A673 (cell line): ENCODE measurements around the gene LHPP. TPM values are rescaled to one million over a fixed set of nuclear protein-coding genes. Genes with fewer than 3 reads are reported as not detected.

Experiments used
- Bru-seq: library from RNA; stranded (reverse); fragments of 400-500 nt; gene quantifications from one replicate; lab custom pipeline; 2021; lab: Mats Ljungman, UMichigan
- BruChase-seq, 2 experiments: library from RNA; stranded (reverse); fragments of 400-500 nt; gene quantifications; one replicate each; lab custom pipeline; 2021; lab: Mats Ljungman, UMichigan
- BruUV-seq: library from RNA; stranded (reverse); fragments of 400-500 nt; replicated peaks from 2 replicates; lab custom pipeline; 2021; lab: Mats Ljungman, UMichigan
- CTCF ChIA-PET: fragments of 300-600 bp; sonication (Branson Sonifier 250); formaldehyde crosslinking; loops from one replicate; lab custom pipeline; 2022; ENCODE audit warnings: antibody characterized with exemption; lab: Charles Lee
- POLR2A ChIA-PET: fragments of 300-600 bp; sonication (Branson Sonifier 250); formaldehyde crosslinking; loops from one replicate; lab custom pipeline; 2022; ENCODE audit warnings: antibody characterized with exemption; ENCODE audit not compliant: low non-redundant PET; lab: Charles Lee
- DNase-seq: peaks from one replicate; pipeline ENCODE4 v3.0.0-alpha.2; 2015; ENCODE audit warnings: low spot score
- H3K27ac ChIP-seq: fragments of 200-600 bp; sonication (generic); 2 replicates; pipeline ENCODE4 v1.5.1; 2016; ENCODE audit warnings: mixed run types, low read depth, mild to moderate bottlenecking, mixed read lengths, antibody characterized with exemption, low read length; ENCODE audit not compliant: poor library complexity, severe bottlenecking
- H3K27me3 ChIP-seq: fragments of 200-600 bp; sonication (generic); replicated peaks from 2 replicates; pipeline ENCODE4 v1.6.1; 2017; ENCODE audit warnings: mixed run types, low read depth, mild to moderate bottlenecking, mixed read lengths, antibody characterized with exemption, low read length; ENCODE audit not compliant: insufficient read depth, poor library complexity
- H3K36me3 ChIP-seq: fragments of 200-600 bp; sonication (generic); 2 replicates; pipeline ENCODE4 v1.6.1; 2016; ENCODE audit warnings: mixed run types, mild to moderate bottlenecking, mixed read lengths, antibody characterized with exemption, low read length; ENCODE audit not compliant: insufficient read depth, poor library complexity, severe bottlenecking
- H3K4me1 ChIP-seq: fragments of 200-600 bp; sonication (generic); 2 replicates; pipeline ENCODE4 v1.6.1; 2017; ENCODE audit warnings: mixed run types, mild to moderate bottlenecking, mixed read lengths, antibody characterized with exemption, low read length; ENCODE audit not compliant: insufficient read depth, poor library complexity, severe bottlenecking
- H3K4me3 ChIP-seq: fragments of 200-600 bp; sonication (generic); 2 replicates; pipeline ENCODE4 v1.5.1; 2016; ENCODE audit warnings: low read depth, mixed run types, mild to moderate bottlenecking, mixed read lengths, low read length; ENCODE audit not compliant: poor library complexity, severe bottlenecking
- H3K9me3 ChIP-seq: fragments of 200-600 bp; sonication (generic); 2 replicates; pipeline ENCODE4 v1.6.1; 2016; ENCODE audit warnings: mixed run types, low read depth, mild to moderate bottlenecking, mixed read lengths, antibody characterized with exemption, low read length; ENCODE audit not compliant: poor library complexity, severe bottlenecking
- EZH2 ChIP-seq: fragments of 200-600 bp; sonication (generic); IDR thresholded peaks from 2 replicates; pipeline ENCODE4 v1.6.1; 2017; ENCODE audit warnings: borderline replicate concordance, low read depth, mild to moderate bottlenecking, mixed read lengths, antibody characterized with exemption, low read length; ENCODE audit not compliant: poor library complexity, severe bottlenecking
- intact Hi-C: fragments of 100-400 bp; cut with micrococcal nuclease; formaldehyde crosslinking; loops from one replicate; pipeline ENCODE4 v1.10.0; 2022; ENCODE audit not compliant: unreplicated experiment
- long read RNA-seq: library from polyadenylated mRNA; stranded (forward); transcript quantifications from one replicate; pipeline ENCODE4 v2.0.0, GENCODE V29; 2022
- total RNA-seq: library from RNA; stranded (reverse); gene quantifications from 2 replicates; pipeline ENCODE4 v1.2.3, GENCODE V29; 2021
- TF ChIP-seq, protein P1 (sequence below): fragments of 300-800, 200-600 bp; sonication (generic); conservative IDR thresholded peaks from 2 replicates; pipeline ENCODE4 v1.5.1; 2017; ENCODE audit warnings: low read depth, mild to moderate bottlenecking, antibody characterized with exemption, low read length, moderate library complexity, mixed read lengths

Gene LHPP, protein sequence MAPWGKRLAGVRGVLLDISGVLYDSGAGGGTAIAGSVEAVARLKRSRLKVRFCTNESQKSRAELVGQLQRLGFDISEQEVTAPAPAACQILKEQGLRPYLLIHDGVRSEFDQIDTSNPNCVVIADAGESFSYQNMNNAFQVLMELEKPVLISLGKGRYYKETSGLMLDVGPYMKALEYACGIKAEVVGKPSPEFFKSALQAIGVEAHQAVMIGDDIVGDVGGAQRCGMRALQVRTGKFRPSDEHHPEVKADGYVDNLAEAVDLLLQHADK
- 2.3 and 5.9 TPM in 2 replicates for total RNA-seq
- percentile 34 among the genes with signal in this experiment for Bru-seq, nascent RNA
- percentile 35 among the genes with signal in this experiment for BruChase-seq, experiment 1, labeled RNA remaining after a 2-hour chase
- BruChase-seq, experiment 2, labeled RNA remaining after a 6-hour chase = percentile 39 among the genes with signal in this experiment
- long read RNA-seq, transcript LHPP-202 (7 exons, 1,622 nt) = major isoform, 5 of 9 reads
- long read RNA-seq, partial matches to known transcripts = 2 of 9 reads
- long read RNA-seq, other reads (novel, unspliced or antisense) = 1 of 9 reads

DNA sequence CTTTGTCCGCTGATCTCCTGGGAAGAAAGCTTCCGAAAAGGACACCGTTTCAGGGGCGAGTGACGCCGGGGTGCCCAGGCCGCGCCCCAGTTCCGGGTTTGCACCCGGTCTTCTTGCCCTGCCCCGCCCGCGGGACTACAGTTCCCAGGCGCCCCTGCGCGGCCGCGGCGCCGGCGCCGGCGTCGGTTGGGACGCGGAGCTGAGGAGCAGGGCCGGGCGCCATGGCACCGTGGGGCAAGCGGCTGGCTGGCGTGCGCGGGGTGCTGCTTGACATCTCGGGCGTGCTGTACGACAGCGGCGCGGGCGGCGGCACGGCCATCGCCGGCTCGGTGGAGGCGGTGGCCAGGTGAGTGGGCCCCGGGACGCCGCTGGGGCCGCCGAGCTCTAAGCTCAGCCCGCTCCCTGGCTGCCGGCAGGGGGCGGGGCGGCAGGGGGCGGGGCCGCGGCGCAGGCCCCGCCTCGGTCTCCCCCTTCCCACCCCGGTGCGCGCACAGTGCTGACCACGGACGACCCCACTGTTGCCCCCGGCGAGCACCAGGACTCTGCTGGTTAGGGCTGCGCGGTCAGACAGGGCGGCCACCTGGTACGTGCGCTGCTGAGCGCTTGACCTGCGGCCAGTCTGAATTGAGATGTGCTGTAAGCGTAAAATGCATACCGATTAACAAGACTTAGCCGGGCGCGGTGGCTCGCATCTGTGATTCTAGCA is at the start of gene LHPP:
Gene LHPP (plus strand): TSS at position 182 of the 706 bp plus-strand sequence. CDS start 40 bp downstream, at position 222.
- DNase-seq = peak; percentile 92
- POLR2A ChIA-PET = interaction anchor here (0.6 to 0.8 kb wide), 3 partner anchors 43 to 146 kb away, joined by 3 read pairs; no protein-coding TSS in a partner anchor
- intact Hi-C loops = no loop called here
- Histone ChIP-seq H3K27ac (peak within 1 kb of the TSS; percentile 71), H3K36me3 (no peaks in the 10 kb centered on the region), H3K4me3 (peak within 1 kb of the TSS; percentile 79), H3K9me3 (no peaks in the 10 kb centered on the region), H3K27me3 (peaks cover 1% of the 10 kb centered on the region), H3K4me1 (no peaks in the 10 kb centered on the region)
- BruUV-seq = no TSS peak
- CTCF ChIA-PET = interaction anchor here (0.8 kb wide), 1 partner anchor 281 kb away, joined by 3 read pairs; no protein-coding TSS in a partner anchor
- no peak for TF ChIP-seq EZH2
- TF ChIP-seq, protein P1, sequence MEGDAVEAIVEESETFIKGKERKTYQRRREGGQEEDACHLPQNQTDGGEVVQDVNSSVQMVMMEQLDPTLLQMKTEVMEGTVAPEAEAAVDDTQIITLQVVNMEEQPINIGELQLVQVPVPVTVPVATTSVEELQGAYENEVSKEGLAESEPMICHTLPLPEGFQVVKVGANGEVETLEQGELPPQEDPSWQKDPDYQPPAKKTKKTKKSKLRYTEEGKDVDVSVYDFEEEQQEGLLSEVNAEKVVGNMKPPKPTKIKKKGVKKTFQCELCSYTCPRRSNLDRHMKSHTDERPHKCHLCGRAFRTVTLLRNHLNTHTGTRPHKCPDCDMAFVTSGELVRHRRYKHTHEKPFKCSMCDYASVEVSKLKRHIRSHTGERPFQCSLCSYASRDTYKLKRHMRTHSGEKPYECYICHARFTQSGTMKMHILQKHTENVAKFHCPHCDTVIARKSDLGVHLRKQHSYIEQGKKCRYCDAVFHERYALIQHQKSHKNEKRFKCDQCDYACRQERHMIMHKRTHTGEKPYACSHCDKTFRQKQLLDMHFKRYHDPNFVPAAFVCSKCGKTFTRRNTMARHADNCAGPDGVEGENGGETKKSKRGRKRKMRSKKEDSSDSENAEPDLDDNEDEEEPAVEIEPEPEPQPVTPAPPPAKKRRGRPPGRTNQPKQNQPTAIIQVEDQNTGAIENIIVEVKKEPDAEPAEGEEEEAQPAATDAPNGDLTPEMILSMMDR = no peak

DNA sequence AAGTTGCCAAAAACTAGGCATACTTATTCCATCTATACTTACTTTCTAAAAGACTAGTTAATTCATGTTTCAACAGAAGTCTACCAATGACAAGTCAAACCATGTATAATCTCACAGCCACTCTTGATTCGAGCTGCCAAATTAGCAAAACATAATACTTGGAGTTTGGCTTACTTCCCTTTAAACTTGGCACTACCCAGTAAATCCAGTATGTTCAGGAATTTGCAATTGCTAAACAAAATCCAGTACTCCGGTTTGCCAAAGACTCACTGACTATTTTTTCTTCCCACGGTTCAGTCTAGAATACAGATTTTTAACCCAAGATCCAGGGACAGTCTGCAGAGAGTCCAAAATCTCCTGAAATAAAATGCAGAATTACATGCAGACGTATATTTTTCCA is 47.5 kb upstream of the LHPP start:
- no TSS peak for BruUV-seq
- H3K27ac ChIP-seq = no peak overlapping the region
- no peaks in the 10 kb centered on the region for H3K9me3 ChIP-seq
- intact Hi-C loops = no loop called here
- ChIA-PET CTCF (no interaction called here), POLR2A (no interaction called here)
- no peaks in the 10 kb centered on the region for H3K36me3 ChIP-seq
- no peak for DNase-seq
- H3K4me3 ChIP-seq = no peak overlapping the region
- TF ChIP-seq, protein P1 = no peak
- no peaks in the 10 kb centered on the region for H3K4me1 ChIP-seq
- H3K27me3 ChIP-seq = no peaks in the 10 kb centered on the region

DNA sequence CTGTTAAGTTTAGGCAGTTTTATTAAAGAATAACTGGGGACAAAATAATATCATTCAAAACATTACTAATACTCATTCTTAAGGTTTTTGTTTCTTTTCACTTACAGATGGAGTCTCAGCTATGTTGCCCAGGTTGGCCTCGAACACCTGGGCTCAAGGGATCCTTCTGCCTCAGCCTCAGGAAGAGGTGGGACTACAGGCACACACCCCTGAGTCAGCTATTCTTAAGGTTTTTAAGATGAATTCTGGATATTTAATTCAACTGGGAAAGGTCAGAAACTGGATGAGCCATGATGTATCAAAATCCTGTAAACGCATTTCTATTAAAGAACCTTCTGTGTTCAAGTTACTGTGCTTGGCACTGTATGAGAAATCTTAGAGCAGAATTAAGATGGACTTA is 46.4 kb upstream of the LHPP start:
- Histone ChIP-seq H3K27me3 (peaks cover 1% of the 10 kb centered on the region), H3K9me3 (no peaks in the 10 kb centered on the region), H3K4me1 (no peaks in the 10 kb centered on the region), H3K4me3 (no peak overlapping the region), H3K36me3 (no peaks in the 10 kb centered on the region), H3K27ac (no peak overlapping the region)
- CTCF ChIA-PET = interaction anchor here (1.3 kb wide), 1 partner anchor 12 kb away, joined by 5 read pairs; no protein-coding TSS in a partner anchor
- intact Hi-C loops = no loop called here
- DNase-seq = no peak
- no peak for TF ChIP-seq EZH2
- TF ChIP-seq, protein P1 = no peak
- POLR2A ChIA-PET = no interaction called here
- no TSS peak for BruUV-seq
